ENCODE data around the gene ADORA2B.

DNA sequence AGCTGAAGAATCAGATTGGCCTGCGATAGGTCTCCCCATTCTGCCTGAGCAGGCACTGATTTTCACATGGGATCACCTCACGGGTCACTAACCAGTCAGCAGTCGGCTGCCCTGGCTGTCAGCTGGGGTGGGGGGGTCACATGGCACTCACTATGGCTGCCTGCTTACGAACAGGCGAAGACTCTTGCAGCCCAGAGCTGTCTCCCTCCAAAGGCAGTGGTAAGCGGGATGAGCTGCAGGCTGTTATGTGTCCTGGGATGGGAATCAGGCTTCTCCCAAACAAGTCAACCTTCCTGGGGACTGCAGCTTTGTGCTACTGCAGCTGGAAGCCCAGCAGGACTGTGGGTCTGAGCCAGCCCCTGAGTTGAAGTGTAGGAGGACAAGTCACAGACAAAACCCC is 29.0 kb upstream of the ADORA2B start:
- no peak for TF ChIP-seq EZH2 (IDR thresholded peaks at IDR 0.05)
- TF ChIP-seq, protein P1, sequence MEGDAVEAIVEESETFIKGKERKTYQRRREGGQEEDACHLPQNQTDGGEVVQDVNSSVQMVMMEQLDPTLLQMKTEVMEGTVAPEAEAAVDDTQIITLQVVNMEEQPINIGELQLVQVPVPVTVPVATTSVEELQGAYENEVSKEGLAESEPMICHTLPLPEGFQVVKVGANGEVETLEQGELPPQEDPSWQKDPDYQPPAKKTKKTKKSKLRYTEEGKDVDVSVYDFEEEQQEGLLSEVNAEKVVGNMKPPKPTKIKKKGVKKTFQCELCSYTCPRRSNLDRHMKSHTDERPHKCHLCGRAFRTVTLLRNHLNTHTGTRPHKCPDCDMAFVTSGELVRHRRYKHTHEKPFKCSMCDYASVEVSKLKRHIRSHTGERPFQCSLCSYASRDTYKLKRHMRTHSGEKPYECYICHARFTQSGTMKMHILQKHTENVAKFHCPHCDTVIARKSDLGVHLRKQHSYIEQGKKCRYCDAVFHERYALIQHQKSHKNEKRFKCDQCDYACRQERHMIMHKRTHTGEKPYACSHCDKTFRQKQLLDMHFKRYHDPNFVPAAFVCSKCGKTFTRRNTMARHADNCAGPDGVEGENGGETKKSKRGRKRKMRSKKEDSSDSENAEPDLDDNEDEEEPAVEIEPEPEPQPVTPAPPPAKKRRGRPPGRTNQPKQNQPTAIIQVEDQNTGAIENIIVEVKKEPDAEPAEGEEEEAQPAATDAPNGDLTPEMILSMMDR (IDR thresholded peaks at IDR 0.05): no peak

All from neural progenitor cell (in vitro differentiated cells).